ENCODE measurements around the gene FZD1. TPM values are rescaled to one million over a fixed set of nuclear protein-coding genes. Genes with fewer than 3 reads are reported as not detected.

FZD1 gene
- total and polyA plus RNA-seq, 4 donors, result 4.1 to 55.8 (median 11.7) TPM

DNA sequence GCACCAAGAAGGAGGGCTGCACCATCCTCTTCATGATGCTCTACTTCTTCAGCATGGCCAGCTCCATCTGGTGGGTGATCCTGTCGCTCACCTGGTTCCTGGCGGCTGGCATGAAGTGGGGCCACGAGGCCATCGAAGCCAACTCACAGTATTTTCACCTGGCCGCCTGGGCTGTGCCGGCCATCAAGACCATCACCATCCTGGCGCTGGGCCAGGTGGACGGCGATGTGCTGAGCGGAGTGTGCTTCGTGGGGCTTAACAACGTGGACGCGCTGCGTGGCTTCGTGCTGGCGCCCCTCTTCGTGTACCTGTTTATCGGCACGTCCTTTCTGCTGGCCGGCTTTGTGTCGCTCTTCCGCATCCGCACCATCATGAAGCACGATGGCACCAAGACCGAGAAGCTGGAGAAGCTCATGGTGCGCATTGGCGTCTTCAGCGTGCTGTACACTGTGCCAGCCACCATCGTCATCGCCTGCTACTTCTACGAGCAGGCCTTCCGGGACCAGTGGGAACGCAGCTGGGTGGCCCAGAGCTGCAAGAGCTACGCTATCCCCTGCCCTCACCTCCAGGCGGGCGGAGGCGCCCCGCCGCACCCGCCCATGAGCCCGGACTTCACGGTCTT is 1.9 kb downstream of the FZD1 start:
- peaks cover 0 to 3% (median 0%) of the 10 kb centered on the region in 4 donors for H3K9me3 ChIP-seq (ENCODE audit: control insufficient read depth in 4 of 4, insufficient read depth in 3 of 4, low read length in 3 of 4)
- H3K9ac ChIP-seq (ENCODE audit: insufficient read depth in 1 of 2, low read length in 2 of 2), result peak overlapping the region; percentile 58 to 98
- 60 to 72% methylated on average over 41 to 43 of the region's 43 CpGs for WGBS, 2 donors
- DNase-seq (peak; percentile 59 to 79 (median 69)), ATAC-seq (ENCODE audit: insufficient read depth, low FRiP score) (no peak)
- TF ChIP-seq, protein P1, sequence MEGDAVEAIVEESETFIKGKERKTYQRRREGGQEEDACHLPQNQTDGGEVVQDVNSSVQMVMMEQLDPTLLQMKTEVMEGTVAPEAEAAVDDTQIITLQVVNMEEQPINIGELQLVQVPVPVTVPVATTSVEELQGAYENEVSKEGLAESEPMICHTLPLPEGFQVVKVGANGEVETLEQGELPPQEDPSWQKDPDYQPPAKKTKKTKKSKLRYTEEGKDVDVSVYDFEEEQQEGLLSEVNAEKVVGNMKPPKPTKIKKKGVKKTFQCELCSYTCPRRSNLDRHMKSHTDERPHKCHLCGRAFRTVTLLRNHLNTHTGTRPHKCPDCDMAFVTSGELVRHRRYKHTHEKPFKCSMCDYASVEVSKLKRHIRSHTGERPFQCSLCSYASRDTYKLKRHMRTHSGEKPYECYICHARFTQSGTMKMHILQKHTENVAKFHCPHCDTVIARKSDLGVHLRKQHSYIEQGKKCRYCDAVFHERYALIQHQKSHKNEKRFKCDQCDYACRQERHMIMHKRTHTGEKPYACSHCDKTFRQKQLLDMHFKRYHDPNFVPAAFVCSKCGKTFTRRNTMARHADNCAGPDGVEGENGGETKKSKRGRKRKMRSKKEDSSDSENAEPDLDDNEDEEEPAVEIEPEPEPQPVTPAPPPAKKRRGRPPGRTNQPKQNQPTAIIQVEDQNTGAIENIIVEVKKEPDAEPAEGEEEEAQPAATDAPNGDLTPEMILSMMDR (IDR thresholded peaks at IDR 0.05; ENCODE audit: control extremely low read depth, extremely low read depth), result no peak
- H3K4me3 ChIP-seq, result peak overlapping the region; percentile 83
- H3K36me3 ChIP-seq (ENCODE audit: control insufficient read depth in 4 of 4, insufficient read depth in 4 of 4, low read length in 4 of 4), result peaks cover 0 to 42% (median 8%) of the 10 kb centered on the region in 4 donors
- peak overlapping the region; percentile 75 to 96 for H3K27ac ChIP-seq (ENCODE audit: low read depth in 1 of 2, low read length in 1 of 2)
- H3K4me1 ChIP-seq (ENCODE audit: control insufficient read depth in 5 of 5, insufficient read depth in 5 of 5, low read length in 5 of 5), result peaks cover 3 to 39% (median 21%) of the 10 kb centered on the region in 5 donors
- H3K27me3 ChIP-seq (ENCODE audit: control insufficient read depth in 3 of 3, insufficient read depth in 3 of 3, low read length in 2 of 3), result no peaks in the 10 kb centered on the region

DNA sequence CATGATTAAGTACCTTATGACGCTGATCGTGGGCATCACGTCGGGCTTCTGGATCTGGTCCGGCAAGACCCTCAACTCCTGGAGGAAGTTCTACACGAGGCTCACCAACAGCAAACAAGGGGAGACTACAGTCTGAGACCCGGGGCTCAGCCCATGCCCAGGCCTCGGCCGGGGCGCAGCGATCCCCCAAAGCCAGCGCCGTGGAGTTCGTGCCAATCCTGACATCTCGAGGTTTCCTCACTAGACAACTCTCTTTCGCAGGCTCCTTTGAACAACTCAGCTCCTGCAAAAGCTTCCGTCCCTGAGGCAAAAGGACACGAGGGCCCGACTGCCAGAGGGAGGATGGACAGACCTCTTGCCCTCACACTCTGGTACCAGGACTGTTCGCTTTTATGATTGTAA is 2.5 kb downstream of the FZD1 start:
- Histone ChIP-seq H3K36me3 (ENCODE audit: control insufficient read depth in 4 of 4, insufficient read depth in 4 of 4, low read length in 4 of 4) (peaks cover 0 to 43% (median 8%) of the 10 kb centered on the region in 4 donors), H3K27ac (ENCODE audit: low read depth in 1 of 2, low read length in 1 of 2) (peak overlapping the region; percentile 75 to 96), H3K9ac (ENCODE audit: insufficient read depth in 1 of 2, low read length in 2 of 2) (peak overlapping the region; percentile 58 to 98), H3K4me1 (ENCODE audit: control insufficient read depth in 5 of 5, insufficient read depth in 5 of 5, low read length in 5 of 5) (peaks cover 3 to 37% (median 21%) of the 10 kb centered on the region in 5 donors), H3K27me3 (ENCODE audit: control insufficient read depth in 3 of 3, insufficient read depth in 3 of 3, low read length in 2 of 3) (no peaks in the 10 kb centered on the region), H3K4me3 (peak overlapping the region; percentile 28), H3K9me3 (ENCODE audit: control insufficient read depth in 4 of 4, insufficient read depth in 3 of 4, low read length in 3 of 4) (peaks cover 0 to 3% (median 0%) of the 10 kb centered on the region in 4 donors)
- DNase-seq (peak in 1 of 3 donors; percentile 35), ATAC-seq (ENCODE audit: insufficient read depth, low FRiP score) (no peak)
- TF ChIP-seq, protein P1 (IDR thresholded peaks at IDR 0.05; ENCODE audit: control extremely low read depth, extremely low read depth), result no peak
- 58 to 64% methylated on average over 20 of the region's 20 CpGs for WGBS, 2 donors

- Histone ChIP-seq H3K9ac (ENCODE audit: insufficient read depth in 1 of 2, low read length in 2 of 2) (peak overlapping the region; percentile 58 to 98), H3K4me1 (ENCODE audit: control insufficient read depth in 5 of 5, insufficient read depth in 5 of 5, low read length in 5 of 5) (peaks cover 3 to 30% (median 17%) of the 10 kb centered on the region in 5 donors), H3K36me3 (ENCODE audit: control insufficient read depth in 4 of 4, insufficient read depth in 4 of 4, low read length in 4 of 4) (peaks cover 0 to 43% (median 8%) of the 10 kb centered on the region in 4 donors), H3K9me3 (ENCODE audit: control insufficient read depth in 4 of 4, insufficient read depth in 3 of 4, low read length in 3 of 4) (peaks cover 0 to 3% (median 0%) of the 10 kb centered on the region in 4 donors), H3K27ac (ENCODE audit: low read depth in 1 of 2, low read length in 1 of 2) (peak overlapping the region; percentile 9 to 75), H3K4me3 (peak overlapping the region; percentile 26), H3K27me3 (ENCODE audit: control insufficient read depth in 3 of 3, insufficient read depth in 3 of 3, low read length in 2 of 3) (no peaks in the 10 kb centered on the region)
- TF ChIP-seq, protein P1 (IDR thresholded peaks at IDR 0.05; ENCODE audit: control extremely low read depth, extremely low read depth), result no peak
- 61 to 72% methylated on average over 29 of the region's 29 CpGs for WGBS, 2 donors
- DNase-seq (peak; percentile 47 to 70 (median 67)), ATAC-seq (ENCODE audit: insufficient read depth, low FRiP score) (no peak)
Measured at GRCh38 chr7:91267171-91267955, 3.1 kb downstream of the FZD1 start.
